ENCODE data around the gene LRCH1.
"Not testable (repeated sequence)": the region's sequence is repeated elsewhere in the genome, so short reads cannot be mapped to it uniquely, and the experiment has no call there.

LRCH1 gene

DNA sequence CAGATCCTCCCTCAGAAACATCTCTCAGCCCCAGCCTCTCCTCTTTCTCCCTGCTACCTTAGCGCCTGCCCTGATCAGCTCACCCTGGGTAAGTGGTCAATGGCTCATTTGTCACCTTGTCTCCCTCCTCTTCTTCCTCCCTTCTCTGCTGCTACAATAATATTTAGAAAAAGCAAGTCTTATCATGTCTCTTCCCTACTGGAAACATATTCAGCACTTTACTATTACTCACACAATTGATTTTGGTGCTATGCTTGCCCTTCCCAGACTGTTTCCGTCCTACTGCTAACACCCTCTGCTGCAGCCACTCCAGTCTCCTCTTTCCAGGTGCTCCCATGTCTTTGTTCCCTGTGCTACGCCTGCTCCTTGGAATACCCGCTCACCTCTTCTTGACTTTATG, 208.2 kb downstream of the LRCH1 start:
- DNase-seq: no peak

DNA sequence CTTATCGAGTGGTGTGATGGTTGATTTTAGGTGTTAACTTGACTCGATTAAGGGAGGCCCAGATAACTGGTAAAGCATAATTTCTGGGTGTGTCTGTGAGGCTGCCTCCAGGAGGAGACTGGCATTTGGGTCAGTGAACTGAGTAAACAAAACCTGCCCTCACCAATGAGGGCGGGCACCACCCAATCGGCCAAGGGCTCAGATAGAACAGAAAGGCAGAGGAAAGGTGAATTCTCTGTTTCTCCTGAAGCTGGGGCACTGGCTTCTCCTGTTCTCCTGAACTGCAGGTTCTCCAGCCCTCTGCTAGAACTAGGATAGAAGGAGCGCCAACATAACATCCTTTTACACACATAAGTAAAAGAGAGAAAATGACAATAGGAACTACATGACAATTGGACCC, 208.9 kb downstream of the LRCH1 start:
- no peak for DNase-seq

DNA sequence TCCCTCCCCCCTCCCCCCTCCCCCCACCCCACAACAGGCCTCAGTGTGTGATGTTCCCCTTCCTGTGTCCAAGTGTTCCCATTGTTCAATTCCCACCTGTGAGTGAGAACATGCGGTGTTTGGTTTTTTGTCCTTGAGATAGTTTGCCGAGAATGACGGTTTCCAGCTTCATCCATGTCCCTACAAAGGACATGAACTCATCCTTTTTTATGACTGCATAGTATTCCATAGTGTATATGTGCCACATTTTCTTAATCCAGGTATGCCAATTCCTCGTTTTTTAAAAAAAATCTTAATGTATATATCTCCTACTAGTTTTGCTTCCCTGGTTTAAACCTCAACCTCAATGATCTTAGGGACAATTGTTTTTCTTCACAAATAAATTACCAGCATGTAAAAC, 217.0 kb downstream of the LRCH1 start:
- DNase-seq: not testable (repeated sequence)

DNA sequence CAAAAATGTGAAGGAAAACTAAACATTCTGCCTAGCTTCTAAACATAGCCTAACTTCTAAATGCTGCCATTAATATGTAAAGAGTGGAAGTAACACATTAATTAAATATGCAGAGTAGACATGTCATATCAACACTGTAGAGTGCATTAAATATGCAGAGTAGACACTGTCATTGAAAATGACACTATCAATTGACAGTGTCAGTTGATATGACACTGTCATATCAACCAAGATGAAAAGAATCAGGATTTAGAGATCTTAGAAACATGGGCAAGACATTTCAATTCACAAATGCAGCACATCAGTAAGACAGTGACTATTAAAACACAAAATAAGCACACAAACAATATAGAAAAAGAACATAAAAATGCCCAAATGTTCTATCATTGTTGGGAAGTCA, 218.7 kb downstream of the LRCH1 start:
- DNase-seq: no peak

DNA sequence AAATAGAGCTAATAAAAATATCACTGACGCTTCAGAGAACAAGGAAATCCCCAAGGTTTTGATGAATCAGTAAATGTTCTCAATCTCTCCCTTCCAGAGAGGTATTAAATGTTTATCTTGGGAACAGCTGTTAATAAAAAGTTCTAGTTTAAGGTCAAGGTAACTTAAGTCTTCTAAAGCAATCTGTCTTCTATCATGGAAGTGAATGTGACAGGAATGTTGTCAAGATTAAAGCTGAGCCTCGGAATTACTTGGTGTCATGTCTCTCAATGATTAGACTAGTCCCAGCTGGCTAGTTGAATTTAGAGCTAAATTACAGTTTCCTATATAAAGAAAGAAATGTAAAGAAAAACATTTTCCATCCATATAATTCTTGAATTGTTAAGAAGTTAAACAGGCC, 220.6 kb downstream of the LRCH1 start:
- no peak for DNase-seq

DNA sequence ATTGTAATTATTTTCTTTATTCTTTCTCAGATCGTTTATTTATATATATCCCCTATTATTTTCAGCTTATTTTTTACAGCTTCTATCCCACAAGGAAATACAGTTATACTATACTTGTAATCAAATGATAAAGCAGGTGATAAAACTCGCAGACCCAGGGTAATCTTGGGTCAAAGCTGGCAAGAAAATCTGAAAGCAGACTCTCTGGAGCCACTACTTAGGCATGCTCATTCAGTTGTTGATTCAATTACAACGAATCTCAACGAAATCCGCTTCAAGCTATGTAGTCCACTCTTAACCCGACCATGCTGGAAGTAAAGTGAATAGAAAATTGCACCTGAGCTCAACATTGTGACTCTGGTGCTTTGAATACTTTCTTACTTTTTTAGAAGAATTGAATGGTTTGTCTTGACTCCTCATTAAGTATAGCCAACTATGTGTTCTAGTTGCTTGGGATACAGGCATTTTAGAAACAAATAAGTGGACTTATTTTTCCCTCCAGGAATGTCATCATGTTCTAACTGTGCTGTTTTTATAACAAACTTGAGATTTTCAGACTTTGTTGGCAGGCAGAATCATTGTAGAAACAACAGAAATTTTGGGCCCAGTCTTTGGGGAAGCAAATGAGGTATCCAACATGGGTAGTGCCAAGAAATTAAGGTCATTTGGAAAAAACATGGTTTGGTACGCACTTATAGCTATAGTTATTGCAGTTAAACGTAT, 222.6 kb downstream of the LRCH1 start:
- no peak for DNase-seq

DNA sequence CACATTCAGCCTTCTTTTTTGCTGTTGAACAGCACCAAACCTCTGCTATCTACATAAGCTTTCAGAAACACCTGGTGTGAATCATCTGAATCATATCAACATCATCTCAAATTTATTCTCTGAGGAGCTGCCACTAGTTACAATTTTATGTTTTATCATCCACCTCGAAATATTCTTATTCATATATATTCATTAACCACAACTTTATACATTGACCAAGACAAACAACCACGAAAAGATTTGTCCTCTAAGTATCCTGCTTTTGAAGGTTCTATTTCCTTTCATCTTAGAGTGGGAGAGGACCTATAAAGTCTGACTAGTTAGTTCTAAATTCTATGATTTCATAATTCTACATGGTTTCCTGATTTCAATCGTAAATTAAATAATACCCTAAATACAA, 225.1 kb downstream of the LRCH1 start:
- DNase-seq: no peak

DNA sequence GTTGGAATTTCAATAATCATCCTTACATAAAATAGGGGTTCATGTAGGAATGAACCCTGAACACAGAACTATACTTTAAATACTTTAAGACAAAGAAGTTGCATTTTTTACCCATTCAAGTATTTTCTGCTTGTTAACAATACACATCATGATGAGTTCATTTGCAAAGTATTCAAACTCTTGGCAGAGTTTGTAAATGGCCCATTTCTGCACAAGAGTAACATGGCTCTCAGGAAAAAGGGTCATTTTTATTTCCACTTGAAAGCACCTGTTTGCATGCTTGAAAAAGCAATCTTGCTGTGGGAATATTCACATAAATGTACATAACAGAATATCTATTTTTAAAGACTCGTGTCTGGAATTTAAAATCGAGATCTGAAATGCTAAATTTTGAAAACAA, 225.9 kb downstream of the LRCH1 start:
- no peak for DNase-seq

DNA sequence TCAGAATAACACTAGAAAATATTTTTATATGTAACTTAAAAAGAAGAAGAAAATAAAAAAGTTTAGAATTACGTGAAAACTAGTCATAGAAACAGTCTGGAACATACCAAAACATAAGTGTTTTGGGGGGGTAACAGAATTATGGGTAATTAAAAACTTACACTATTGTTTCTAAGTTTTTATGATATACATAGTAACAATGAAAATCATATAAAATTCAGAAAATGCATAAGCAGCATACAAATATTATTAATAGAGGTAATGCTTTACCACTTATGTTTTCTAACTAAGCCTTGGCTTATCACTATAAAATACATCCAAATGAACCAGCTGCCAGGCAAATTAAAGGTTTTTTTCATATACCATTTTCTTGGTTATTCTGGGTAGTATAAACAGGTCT, 229.1 kb downstream of the LRCH1 start:
- DNase-seq: no peak

DNA sequence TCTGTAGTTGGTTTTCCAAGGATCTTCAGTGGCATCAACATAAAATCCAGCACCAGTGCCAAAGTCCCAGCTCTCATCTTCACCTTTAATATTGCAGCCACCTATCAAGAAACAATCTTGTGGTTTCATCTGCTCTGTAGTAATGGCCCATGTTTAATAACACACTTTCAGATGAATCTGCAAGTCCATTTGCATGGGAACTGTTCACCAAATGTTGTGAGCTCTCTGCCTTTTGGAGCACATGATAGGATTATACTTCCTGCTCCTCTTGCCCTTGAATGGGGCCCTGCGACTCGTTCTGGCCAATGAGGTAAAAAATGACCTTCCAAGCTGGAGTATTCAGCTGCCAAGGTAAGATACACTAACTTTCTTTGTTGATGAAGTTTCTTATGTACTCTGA, 229.7 kb downstream of the LRCH1 start:
- DNase-seq: no peak

DNA sequence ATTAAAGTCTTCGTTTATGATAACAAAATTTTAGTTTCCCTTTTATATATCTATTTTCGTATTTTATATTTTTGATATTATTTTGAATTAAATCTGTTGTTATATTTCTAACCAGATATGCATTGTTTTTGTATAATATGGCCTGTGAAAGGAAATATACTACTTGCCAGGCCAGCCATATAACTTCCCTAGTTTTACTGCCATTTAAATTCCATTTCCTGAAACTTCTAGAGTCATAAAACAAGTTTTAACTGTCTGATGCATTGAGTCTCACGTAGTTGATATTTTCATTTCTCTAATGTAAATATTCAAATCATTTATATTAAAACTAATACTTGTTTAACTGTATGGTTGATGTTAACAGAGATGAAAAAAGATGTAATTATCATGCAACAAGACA, 230.5 kb downstream of the LRCH1 start:
- no peak for DNase-seq

DNA sequence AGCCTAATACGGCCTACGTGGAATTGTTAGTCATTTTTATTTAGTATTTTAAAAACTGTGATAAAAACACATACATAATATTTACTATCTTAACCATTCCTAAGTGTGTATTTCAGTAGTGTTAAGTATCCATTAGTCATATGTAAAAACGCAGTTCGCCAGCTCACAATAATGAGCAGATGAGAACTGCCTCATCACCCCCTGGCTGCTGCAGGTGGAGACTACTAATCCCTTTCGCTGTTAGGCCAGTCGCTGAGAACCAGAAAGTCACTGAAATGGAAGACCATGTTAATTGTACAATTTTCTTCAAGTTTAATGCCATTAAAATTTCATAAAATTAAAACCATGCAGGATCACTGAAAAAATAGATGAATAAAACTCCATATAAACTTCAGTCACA, 242.4 kb downstream of the LRCH1 start:
- no peak for DNase-seq

DNA sequence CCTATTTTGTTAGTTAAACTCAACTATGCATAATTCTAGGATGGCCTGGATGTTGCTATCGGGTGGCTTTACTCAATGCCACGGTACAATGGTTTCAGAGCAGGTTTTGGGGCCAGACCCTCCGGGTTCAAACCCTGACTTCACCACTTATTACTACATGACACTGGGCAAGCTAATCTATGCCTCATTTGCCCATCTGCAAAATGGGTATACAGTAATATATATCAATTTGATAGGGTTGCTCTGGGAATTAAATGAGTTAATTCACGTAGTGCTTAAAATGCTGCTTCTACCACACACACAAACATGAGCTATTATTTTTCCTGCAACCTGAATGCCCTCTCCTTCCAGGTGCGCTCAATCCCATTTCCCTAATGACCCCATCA, 243.2 kb downstream of the LRCH1 start:
- no peak for DNase-seq

DNA sequence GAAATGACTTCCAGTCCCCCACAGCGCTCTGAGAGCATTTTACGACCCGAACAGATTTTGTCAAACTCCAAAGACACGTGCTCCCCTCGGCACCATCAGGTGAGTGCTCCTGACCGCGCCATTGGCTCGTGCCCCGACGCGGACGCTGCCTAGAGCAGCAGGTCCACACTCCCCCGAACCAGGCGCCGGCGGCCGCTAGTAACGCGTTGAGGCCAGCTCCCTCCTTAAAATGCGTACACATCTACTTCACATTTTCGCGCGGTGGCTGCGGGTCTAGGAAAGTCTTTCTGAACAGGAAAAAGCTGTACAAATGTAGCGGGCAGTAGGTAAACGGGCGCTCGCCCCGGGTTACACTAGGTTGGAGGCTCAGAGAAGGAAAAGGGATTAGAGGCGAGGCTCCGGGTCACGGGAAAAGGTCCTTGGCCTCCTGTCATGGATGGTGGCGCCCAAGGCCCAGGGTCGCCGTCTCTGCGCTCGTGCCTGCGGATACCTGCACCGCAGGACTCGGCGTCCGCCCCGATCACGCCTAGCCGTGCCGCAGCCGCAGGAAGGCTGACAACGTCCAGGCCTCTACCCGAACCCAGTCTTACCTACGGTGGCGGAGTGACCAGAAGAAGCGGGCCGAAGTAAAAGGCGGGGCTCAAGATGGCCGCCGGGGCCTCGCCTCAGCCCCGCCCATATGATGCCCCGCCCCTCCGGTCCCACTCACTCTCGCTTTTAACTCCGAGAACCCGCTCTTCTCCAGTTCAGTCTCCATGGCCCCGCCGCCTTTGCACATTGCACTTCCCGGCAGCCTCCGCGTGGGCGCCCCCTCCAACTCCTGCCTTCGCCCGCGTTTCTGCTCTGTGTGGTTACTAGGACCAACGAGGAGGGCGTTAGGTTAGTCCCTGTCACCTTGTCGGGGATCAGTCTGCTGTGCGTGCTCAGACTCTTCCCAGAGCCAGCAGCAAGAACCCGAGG, 243.8 kb downstream of the LRCH1 start, which contains the start of gene ESD:
Gene ESD, minus strand, starts transcription at position 647 of the 960 bp plus-strand sequence. CDS start 5,748 bp downstream, outside the sequence.
- peak; percentile 70 for DNase-seq

DNA sequence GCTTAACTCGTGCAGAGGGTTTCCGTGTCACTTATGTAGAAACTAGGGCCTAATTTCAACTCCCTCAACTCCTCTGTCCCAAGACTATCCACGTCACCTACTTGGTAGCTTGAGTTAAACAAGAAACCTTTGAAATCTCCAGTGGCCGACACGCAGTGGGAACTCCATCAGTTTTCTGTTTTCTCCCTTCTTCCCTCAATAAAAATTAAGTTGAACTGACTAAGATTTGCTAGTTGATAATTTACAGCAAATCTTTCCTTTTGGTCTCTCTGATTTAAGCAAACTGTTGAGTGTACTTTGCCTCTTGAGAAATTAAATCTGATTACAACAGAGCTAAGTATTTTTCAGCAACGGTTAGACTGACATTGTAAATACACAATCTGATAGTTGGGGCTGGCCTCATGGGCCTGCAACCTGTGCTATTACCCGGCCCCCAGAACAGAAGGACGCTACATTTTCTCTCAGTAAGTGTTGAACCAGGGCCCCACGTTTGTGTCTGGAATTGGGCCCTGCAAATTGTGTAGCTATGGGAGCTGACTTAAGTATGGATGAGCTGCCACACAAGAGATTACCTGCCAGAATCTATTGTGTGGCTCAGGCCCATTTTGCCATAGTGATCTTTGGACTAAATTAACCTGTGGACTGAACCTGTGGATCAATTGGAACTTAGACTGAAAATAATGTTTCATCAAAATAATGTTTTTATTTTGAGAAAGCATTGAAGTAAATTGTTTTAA, 244.7 kb downstream of the LRCH1 start:
- no peak for DNase-seq

DNA sequence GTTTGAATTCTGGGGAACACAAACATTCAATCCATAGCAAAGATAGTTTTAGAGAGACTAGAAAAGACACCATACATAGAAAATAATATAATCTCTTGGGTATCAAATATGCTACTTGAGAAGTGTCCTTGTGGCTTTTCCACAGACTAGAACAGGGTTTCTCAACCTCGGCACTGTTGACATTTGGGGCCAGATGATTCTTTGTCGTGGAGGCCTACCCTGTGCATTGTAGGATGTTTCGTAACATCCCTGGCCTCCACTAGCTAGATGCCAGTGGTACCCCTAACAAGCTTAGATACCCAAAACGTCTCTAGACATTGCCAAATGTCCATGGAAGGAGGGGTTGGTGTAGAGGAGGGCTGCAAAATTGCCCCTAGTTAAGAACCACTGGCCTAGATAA, 246.2 kb downstream of the LRCH1 start:
- no peak for DNase-seq

DNA sequence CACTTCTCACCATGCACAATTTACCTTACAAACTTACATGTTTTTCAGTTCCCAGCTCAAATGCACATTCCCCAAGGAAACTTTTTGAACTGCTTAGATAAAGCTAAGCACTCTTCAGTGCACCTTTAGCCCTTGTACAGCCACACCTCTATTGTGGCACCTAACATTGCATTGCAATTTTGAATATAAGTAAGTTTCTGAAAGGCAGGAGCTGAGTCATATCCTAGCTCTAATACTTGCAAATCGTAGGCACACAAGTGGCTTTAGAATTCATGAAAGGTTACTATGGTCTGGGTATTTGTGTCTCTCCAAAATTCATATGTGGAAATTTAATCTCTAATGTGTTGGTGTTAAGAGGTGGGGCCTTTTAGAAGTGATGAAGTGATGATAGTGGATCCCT, 248.9 kb downstream of the LRCH1 start:
- no peak for DNase-seq
